Ovary (tissue), 3 donors: ENCODE data around the gene SPATA24.

ENCODE experiments used
- EP300 ChIP-seq: sonication (generic); formaldehyde crosslinking; IDR thresholded peaks from one replicate; pipeline ENCODE4 v1.6.1; 2017; ENCODE audit warnings: antibody characterized with exemption
- POLR2A ChIP-seq: fragments of 450-650 bp; IDR thresholded peaks from one replicate; pipeline ENCODE4 v1.6.1; 2017; ENCODE audit warnings: antibody characterized with exemption, mild to moderate bottlenecking, moderate library complexity
- TF ChIP-seq, protein P1 (sequence below), 3 donors: fragments of 450-650 bp in 2 of 3; fragments of 200-600 bp in 1 of 3; IDR thresholded peaks; one replicate each; pipeline versions ENCODE4 v1.5.1 to v1.8.0; 2016 to 2022; ENCODE audit warnings: antibody characterized with exemption in 3 of 3, mild to moderate bottlenecking in 1 of 3
- donor health status: DM: no; HTN: no; CAD: no.

DNA sequence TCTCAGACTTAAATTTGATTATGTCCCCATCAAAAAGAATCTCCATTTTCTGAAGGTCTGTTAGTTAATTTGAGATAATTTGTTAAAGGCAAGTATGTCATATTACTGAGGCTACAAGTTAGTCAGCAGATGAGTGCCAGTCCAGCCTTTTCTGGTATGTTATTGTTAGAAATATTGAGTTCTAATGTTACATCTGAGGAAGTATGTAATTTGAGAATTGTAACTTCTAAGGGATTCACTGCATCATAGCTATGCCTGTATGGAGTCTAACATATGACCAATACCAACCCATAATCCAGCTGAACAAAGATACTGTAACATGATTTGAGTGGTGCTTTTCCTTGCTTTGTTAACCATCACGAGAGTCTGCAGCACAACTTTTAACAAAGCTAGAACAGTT lies 34.7 kb downstream of the SPATA24 start:
- TF ChIP-seq, protein P1, sequence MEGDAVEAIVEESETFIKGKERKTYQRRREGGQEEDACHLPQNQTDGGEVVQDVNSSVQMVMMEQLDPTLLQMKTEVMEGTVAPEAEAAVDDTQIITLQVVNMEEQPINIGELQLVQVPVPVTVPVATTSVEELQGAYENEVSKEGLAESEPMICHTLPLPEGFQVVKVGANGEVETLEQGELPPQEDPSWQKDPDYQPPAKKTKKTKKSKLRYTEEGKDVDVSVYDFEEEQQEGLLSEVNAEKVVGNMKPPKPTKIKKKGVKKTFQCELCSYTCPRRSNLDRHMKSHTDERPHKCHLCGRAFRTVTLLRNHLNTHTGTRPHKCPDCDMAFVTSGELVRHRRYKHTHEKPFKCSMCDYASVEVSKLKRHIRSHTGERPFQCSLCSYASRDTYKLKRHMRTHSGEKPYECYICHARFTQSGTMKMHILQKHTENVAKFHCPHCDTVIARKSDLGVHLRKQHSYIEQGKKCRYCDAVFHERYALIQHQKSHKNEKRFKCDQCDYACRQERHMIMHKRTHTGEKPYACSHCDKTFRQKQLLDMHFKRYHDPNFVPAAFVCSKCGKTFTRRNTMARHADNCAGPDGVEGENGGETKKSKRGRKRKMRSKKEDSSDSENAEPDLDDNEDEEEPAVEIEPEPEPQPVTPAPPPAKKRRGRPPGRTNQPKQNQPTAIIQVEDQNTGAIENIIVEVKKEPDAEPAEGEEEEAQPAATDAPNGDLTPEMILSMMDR (IDR thresholded peaks at IDR 0.05): no peak
- TF ChIP-seq POLR2A: no peak
- TF ChIP-seq EP300: no peak
